ENCODE measurements around the gene KIF24. TPM values are rescaled to one million over a fixed set of nuclear protein-coding genes. Genes with fewer than 3 reads are reported as not detected.
"Not testable (repeated sequence)": the region's sequence is repeated elsewhere in the genome, so short reads cannot be mapped to it uniquely, and the experiment has no call there.

KIF24 gene
- total RNA-seq, 1 donor from 2014 or later: 6.2 TPM

DNA sequence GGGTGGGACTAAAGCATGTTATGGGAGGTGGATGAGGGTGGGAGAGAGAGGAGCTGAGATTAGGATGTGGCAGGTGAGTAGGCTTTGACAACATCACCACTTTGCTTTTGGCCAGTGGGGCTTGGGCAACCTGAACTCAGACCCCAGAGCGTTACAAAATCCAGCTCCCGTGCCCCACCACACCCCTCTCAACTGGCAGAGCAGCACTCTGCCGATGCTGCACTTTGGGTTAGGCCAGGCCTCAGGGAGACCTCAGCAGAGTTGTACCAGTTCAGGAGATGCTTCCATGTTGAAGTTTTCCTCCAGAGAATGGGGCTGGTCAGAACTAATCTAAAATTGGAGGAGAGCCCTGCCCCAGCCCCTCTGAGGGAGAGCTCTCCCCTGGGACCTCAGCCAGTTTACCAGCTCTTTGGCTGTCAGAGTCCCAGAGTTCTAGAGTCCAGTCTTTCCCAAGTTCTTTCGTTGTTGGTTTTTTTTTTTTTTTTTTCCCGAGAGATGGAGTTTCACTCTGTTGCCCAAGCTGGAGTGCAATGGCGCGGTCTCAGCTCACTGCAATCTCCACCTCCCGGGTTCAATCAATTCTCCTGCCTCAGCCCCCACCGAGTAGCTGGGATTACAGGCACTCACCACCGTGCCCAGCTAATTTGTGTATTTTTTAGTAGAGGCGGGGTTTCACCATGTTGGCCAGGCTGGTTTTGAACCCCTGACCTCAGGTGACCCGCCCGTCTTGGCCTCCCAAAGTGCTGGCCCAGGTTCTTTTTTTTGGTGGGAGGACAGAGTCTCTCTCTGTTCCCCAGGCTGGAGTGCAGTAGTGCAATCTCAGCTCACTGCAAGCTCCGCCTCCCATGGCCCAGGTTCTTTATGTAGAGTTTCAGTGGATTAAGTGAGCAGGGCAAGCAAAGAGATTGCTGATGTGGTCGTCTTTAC is 18.1 kb upstream of the KIF24 start:
- no peak for DNase-seq
- Mint-ChIP-seq H3K4me1 (no peaks in the 10 kb centered on the region), H3K27me3 (no peaks in the 10 kb centered on the region), H3K9me3 (no peaks in the 10 kb centered on the region), H3K27ac (no peak overlapping the region), H3K36me3 (ENCODE audit: low read depth) (peaks cover 24% of the 10 kb centered on the region), H3K4me3 (no peak overlapping the region)
- intact Hi-C loops (cut with micrococcal nuclease): no loop called here

DNA sequence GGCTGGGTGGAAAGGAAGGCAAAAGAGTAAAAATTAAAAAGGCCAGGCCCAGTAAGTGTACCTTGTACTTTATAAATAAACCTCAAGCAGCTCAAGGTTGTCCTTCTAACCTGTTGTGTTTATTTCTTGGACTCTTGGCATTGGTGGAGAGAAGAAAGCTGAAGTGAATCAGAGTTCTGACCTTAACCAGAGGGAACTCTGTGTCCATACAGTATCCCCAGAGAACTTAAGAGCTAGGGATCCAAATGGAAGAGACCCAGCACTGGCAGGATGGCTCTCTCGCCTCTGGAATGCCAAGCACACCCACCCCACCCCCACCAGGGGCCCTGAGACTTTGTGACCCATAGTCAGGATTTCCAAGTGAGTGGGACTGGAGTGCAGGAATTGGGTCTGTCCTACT is 14.5 kb upstream of the KIF24 start:
- Mint-ChIP-seq H3K4me3 (no peak overlapping the region), H3K27ac (no peak overlapping the region), H3K9me3 (no peaks in the 10 kb centered on the region), H3K36me3 (ENCODE audit: low read depth) (peaks cover 35% of the 10 kb centered on the region), H3K27me3 (no peaks in the 10 kb centered on the region), H3K4me1 (no peaks in the 10 kb centered on the region)
- intact Hi-C loops (cut with micrococcal nuclease): no loop called here
- no peak for DNase-seq

DNA sequence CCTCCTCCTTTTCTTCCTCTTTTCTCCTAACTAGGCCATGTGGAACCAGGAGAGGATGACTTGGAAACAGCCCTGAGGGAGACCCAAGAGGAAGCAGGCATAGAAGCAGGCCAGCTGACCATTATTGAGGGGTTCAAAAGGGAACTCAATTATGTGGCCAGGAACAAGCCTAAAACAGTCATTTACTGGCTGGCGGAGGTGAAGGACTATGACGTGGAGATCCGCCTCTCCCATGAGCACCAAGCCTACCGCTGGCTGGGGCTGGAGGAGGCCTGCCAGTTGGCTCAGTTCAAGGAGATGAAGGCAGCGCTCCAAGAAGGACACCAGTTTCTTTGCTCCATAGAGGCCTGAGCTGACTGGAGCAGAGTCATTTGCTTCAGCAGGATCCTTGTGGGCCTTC is 14.0 kb upstream of the KIF24 start:
- Mint-ChIP-seq H3K36me3 (ENCODE audit: low read depth) (peaks cover 37% of the 10 kb centered on the region), H3K9me3 (no peaks in the 10 kb centered on the region), H3K4me3 (no peak overlapping the region), H3K27me3 (no peaks in the 10 kb centered on the region), H3K27ac (no peak overlapping the region), H3K4me1 (no peaks in the 10 kb centered on the region)
- no peak for DNase-seq
- intact Hi-C loops (cut with micrococcal nuclease): no loop called here

DNA sequence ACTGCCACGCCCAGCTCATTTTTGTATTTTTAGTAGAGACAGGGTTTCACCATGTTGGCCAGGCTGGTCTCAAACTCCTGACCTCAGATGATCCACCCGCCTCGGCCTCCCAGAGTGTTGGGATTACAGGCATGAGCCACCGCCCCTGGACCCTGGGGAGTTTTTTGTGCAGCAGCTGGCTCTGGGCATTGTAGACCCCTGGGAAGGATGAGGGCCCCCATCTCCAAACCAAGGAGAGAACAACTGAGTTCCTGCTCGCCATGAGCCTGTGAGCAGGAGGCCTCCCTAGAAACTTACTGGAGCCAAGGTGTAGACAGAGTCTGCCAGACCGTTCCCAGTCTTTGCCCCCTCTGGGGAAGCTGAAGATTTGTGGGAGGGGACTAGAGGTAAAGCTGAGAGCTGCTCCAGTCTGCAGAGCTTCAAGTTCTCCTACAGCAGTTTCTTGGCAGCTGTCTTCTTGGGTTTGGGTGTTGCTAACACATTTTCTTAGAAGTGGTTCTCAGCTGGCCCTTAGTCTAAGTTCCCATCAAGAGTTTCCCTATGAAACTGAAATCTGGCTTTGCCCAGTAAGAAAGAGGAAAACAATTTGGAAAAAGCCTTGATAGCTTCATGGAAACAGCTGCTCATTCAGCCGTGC is 12.7 kb upstream of the KIF24 start:
- intact Hi-C loops (cut with micrococcal nuclease): no loop called here
- H3K27me3 Mint-ChIP-seq: no peaks in the 10 kb centered on the region
- no peaks in the 10 kb centered on the region for H3K9me3 Mint-ChIP-seq
- no peak overlapping the region for H3K4me3 Mint-ChIP-seq
- no peaks in the 10 kb centered on the region for H3K4me1 Mint-ChIP-seq
- no peak overlapping the region for H3K27ac Mint-ChIP-seq
- H3K36me3 Mint-ChIP-seq (ENCODE audit: low read depth): peaks cover 33% of the 10 kb centered on the region
- no peak for DNase-seq

DNA sequence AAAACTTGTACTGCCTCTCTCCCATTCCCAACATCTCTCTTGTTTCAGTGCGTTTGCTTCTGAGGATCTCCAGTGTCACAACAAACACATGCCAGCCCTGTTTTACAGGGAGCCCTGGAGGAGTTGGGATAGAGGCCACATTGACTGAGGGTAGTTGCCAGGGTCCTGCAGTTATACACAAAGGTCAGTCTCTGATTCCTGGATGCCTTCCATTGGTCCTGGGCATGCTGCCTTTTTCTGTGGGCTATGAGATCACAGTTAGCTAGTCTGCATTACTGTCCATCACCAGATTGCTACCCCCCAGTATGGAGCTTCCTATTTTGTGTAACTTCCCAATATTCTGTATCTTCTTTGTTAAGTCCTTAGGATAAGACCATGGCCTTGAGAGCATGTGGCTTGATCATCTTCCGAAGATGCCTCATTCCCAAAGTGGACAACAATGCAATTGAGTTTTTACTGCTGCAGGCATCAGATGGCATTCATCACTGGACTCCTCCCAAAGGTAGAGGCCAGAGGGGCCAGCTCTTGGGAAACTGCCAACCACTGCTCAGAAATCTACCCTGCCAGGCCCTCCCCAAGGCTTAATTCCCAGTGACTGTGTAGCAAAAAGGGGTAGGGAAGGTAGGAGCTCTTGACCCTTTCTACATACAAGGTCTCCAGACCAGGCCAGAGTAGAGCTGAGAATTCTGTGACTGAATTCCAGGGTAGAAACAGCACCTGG is 9.8 kb upstream of the KIF24 start:
- no peaks in the 10 kb centered on the region for H3K9me3 Mint-ChIP-seq
- peaks cover 17% of the 10 kb centered on the region for H3K4me1 Mint-ChIP-seq
- peaks cover 36% of the 10 kb centered on the region for H3K36me3 Mint-ChIP-seq (ENCODE audit: low read depth)
- H3K27ac Mint-ChIP-seq: no peak overlapping the region
- no peaks in the 10 kb centered on the region for H3K27me3 Mint-ChIP-seq
- no peak for DNase-seq
- intact Hi-C loops (cut with micrococcal nuclease): no loop called here
- H3K4me3 Mint-ChIP-seq: no peak overlapping the region

DNA sequence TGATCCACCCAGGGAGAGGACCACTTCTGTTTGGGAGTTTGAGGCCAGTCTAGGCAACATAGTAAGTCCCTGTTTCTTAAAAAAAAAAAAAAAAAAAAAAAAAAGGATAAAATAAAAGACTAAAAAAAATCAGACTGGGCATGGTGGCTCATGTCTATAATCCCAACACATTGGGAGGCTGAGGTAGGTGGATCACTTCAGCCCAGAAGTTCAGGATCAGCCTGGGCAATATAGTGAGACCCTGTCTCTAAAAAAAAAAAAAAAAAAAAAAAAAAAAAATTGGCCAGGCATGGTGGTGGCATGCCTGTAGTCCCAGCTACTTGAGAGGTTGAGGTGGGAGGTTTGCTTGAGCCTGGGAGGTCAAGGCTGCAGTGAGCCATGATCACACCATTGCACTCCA is 9.0 kb upstream of the KIF24 start:
- DNase-seq; H3K27me3 Mint-ChIP-seq; H3K4me3 Mint-ChIP-seq; H3K9me3 Mint-ChIP-seq; H3K27ac Mint-ChIP-seq; intact Hi-C loops (cut with micrococcal nuclease): not testable (repeated sequence)
- Mint-ChIP-seq H3K36me3 (ENCODE audit: low read depth) (peaks cover 29% of the 10 kb centered on the region), H3K4me1 (peaks cover 18% of the 10 kb centered on the region)

DNA sequence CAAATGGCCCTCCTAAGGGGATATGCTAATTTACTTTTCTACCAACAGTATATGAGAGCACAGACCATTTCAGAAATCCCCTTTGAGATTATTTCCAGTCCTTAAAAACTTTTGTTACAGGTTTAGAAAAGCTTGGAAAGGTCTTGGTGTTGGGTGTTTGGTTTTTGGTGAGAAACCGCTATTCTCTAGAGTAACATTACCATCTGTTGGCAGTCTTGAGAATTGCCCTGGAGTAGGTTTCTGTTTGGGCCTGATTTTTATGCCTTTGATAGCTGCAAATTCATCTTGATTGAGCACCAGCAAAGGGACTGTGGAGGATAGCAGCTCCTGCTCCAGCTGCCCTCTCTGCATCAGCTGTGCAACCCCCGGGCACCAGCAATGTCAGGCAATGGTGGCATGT is 8.3 kb upstream of the KIF24 start:
- intact Hi-C loops (cut with micrococcal nuclease): no loop called here
- Mint-ChIP-seq H3K9me3 (no peaks in the 10 kb centered on the region), H3K4me3 (no peak overlapping the region), H3K36me3 (ENCODE audit: low read depth) (peaks cover 27% of the 10 kb centered on the region), H3K27me3 (no peaks in the 10 kb centered on the region), H3K27ac (no peak overlapping the region), H3K4me1 (peaks cover 22% of the 10 kb centered on the region)
- DNase-seq: no peak

DNA sequence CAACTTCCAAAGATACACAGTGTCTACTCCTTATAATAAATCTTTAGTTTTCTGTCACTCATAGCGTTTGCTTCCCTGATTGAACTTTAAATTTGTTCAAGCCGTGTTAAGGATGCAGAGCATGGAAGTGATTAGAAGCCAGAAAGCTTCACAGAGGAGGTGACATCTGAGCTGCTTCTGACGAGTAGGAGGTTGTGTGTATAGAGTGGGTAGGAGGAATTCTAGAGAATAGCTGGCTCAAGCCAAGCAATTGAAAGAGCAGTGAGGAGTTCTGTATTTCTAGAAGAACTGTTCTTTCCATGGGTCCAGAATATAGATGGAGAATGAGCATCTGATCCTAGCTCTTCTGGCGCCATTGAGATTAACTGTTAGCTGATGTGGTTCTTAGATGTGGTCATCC is 6.3 kb upstream of the KIF24 start:
- intact Hi-C loops (cut with micrococcal nuclease): no loop called here
- no peaks in the 10 kb centered on the region for H3K27me3 Mint-ChIP-seq
- no peak overlapping the region for H3K27ac Mint-ChIP-seq

DNA sequence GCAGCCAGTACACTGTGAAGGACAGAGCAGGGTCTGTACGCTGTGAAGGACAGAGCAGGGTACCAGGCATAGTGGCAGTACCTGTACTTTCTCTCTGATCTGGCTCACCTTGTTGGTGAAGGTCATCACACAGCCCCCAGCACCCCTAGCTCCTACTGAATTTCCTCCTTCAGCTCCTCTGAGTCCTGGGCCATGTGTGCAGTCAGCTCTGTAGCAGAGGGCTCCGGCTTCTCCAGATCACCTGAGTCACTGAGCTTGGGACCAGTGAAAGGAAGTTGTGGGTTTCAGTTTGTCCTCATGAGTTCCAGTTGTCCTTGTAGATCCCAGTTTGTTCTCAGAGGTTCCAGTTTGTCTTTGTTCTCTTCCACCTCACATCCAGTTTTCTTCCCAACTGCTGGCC is 5.8 kb upstream of the KIF24 start:
- Mint-ChIP-seq H3K9me3 (no peaks in the 10 kb centered on the region), H3K4me3 (no peak overlapping the region), H3K4me1 (peaks cover 29% of the 10 kb centered on the region), H3K36me3 (ENCODE audit: low read depth) (peaks cover 15% of the 10 kb centered on the region), H3K27ac (no peak overlapping the region), H3K27me3 (no peaks in the 10 kb centered on the region)
- no peak for DNase-seq
- intact Hi-C loops (cut with micrococcal nuclease): no loop called here

More for the DNA sequence above, 6.3 kb upstream of the KIF24 start:
- H3K4me1 Mint-ChIP-seq: peaks cover 29% of the 10 kb centered on the region
- no peak for DNase-seq
- H3K9me3 Mint-ChIP-seq: no peaks in the 10 kb centered on the region
- H3K36me3 Mint-ChIP-seq (ENCODE audit: low read depth): peaks cover 19% of the 10 kb centered on the region
- H3K4me3 Mint-ChIP-seq: no peak overlapping the region

DNA sequence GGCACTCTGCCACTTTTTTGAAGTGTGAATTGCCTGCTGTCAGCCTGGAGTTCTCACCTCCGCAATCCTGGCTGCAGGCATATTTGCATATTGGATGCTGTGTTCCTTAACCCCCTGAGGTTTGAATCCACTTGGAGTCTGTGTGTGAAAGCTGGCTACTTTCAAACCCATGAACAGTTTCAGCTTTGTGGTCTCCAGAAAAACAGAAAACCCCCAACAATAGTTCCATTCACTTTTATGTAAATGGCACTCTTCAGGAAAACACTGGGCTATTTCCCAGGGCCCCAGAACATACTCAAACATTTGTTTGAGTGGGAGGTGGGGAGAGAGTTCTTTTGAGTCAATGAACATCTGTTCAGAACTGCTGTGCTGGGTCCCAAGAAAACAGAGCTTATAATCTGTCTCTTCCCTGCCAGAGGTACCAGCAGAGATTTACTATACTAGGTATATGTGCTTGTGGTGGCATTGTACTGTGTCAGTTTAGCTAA is 5.3 kb upstream of the KIF24 start:
- Mint-ChIP-seq H3K27ac (no peak overlapping the region), H3K4me1 (peaks cover 29% of the 10 kb centered on the region), H3K9me3 (no peaks in the 10 kb centered on the region), H3K4me3 (no peak overlapping the region), H3K27me3 (no peaks in the 10 kb centered on the region), H3K36me3 (ENCODE audit: low read depth) (peaks cover 15% of the 10 kb centered on the region)
- DNase-seq: no peak
- intact Hi-C loops (cut with micrococcal nuclease): no loop called here

DNA sequence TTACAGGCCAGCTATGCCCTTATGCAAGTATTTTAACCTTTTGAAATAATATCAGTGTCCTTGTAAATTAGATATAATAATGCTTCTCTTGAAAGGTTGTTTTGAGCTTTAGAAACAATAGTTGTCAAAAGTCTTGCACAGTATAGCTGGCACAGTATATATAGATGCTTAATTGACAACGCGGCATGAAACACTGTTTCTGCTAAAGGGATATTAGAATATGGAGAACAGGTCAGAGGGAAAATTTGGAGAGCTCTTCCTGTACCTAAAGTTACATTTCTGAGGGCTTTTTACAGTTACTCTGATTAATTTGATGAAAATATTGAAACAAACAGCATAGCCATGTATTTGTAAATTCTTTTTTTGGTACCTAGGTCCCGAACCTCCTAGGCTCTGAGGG is 4.8 kb upstream of the KIF24 start:
- intact Hi-C loops (cut with micrococcal nuclease): no loop called here
- Mint-ChIP-seq H3K27me3 (no peaks in the 10 kb centered on the region), H3K4me1 (peaks cover 33% of the 10 kb centered on the region), H3K36me3 (ENCODE audit: low read depth) (peaks cover 10% of the 10 kb centered on the region), H3K9me3 (no peaks in the 10 kb centered on the region), H3K4me3 (no peak overlapping the region), H3K27ac (no peak overlapping the region)
- DNase-seq: no peak

DNA sequence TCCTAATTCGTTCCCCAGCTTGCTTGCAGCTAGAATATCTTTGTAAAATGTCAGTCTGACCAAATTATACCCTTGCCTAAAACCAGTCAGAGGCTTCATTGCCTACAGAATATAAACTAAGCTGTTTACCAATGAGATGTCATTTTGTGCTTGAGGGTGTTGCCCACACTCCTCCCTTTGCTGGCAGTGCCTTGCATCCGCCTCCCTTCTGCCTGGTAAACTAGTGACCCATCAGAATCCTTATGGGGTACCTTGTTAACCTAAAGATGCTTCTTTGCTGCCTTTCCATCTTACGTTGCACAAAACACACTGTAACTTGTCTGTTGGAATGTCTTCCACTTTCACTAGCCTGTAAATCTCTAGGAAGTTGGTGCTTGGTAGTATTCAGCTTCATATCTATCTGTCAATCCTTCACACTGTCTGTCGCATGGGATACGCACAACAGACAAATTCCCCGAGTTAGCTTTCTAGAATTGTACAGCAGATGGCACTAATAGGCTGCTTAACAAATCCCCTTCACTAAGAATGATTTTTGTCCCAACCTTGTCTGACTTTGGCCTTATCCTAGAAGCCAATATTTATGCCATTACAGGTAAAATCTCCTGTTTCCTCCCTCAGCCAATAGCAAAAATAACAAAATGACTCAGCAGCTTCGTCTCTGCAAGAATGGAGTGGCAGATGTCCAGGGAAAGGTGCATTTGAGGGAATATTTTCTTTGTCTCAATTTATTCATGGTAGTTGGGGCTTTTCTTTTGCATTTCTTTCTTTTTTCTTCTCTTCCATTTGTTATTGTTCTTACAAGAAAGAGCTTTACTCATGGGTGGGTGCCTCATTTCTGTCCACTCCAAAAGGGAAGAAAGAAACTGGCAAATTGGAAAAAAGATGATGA is 3.3 kb upstream of the KIF24 start:
- intact Hi-C loops (cut with micrococcal nuclease): no loop called here

DNA sequence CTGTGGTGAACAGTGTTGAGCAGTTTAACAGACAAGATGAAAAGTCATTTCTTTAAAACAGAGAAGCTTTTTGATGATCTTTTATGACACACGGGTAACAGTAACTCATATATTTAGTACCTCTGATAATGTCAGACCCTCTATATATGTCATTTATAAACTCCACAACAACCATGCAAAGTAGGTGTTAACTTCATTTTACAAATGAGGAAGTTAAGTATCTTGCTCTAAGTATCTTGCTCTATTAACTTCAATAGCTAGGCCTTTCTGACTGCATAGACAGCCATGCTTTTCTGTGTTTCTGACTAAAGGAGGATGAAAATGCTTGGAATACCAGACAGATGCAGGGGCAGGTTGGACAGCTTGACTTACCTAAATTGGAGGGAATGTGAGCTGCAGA is 2.1 kb upstream of the KIF24 start:
- DNase-seq: no peak
- H3K27me3 Mint-ChIP-seq: no peaks in the 10 kb centered on the region
- H3K36me3 Mint-ChIP-seq (ENCODE audit: low read depth): peaks cover 4% of the 10 kb centered on the region
- H3K4me3 Mint-ChIP-seq: peak overlapping the region; percentile 10
- peaks cover 46% of the 10 kb centered on the region for H3K4me1 Mint-ChIP-seq
- no peaks in the 10 kb centered on the region for H3K9me3 Mint-ChIP-seq
- intact Hi-C loops (cut with micrococcal nuclease): no loop called here
- H3K27ac Mint-ChIP-seq: no peak overlapping the region

More for the DNA sequence above, 3.3 kb upstream of the KIF24 start:
- Mint-ChIP-seq H3K36me3 (ENCODE audit: low read depth) (peaks cover 6% of the 10 kb centered on the region), H3K9me3 (no peaks in the 10 kb centered on the region), H3K27ac (no peak overlapping the region), H3K4me1 (peaks cover 40% of the 10 kb centered on the region), H3K4me3 (peak overlapping the region; percentile 22), H3K27me3 (no peaks in the 10 kb centered on the region)
- DNase-seq: peak; percentile 71

Measured in activated CD4-positive, alpha-beta T cell treated with anti-CD3 and anti-CD28 coated beads, Interleukin-2, amount 10 ng/mL, durations not matched to agents 24 days and 14 days (primary cell).